Caco-2 (cell line): Measurements from ENCODE around the gene ZNF500. TPM values are rescaled to one million over a fixed set of nuclear protein-coding genes. Genes with fewer than 3 reads are reported as not detected.

Experiments
- BruUV-seq: library from RNA; stranded (reverse); fragments of 400-500 nt; replicated peaks from 2 replicates; lab custom pipeline; 2021; lab: Mats Ljungman, UMichigan
- CTCF ChIA-PET: fragments of 300-600 bp; sonication (Branson Sonifier 250); formaldehyde crosslinking; loops from one replicate; lab custom pipeline; 2022; ENCODE audit warnings: antibody characterized with exemption; lab: Charles Lee
- POLR2A ChIA-PET: fragments of 300-600 bp; sonication (Branson Sonifier 250); formaldehyde crosslinking; loops from one replicate; lab custom pipeline; 2022; ENCODE audit warnings: antibody characterized with exemption; lab: Charles Lee
- DNase-seq, 2 experiments: peaks; one replicate each; pipeline versions ENCODE4 v3.0.0 to v3.0.0-alpha.2; 2020 to 2022
- H3K27me3 ChIP-seq: replicated peaks from 2 replicates; pipeline ENCODE4 v1.6.0; 2011; ENCODE audit warnings: low read length; ENCODE audit not compliant: control insufficient read depth, insufficient read depth
- H3K36me3 ChIP-seq: 2 replicates; pipeline ENCODE4 v1.5.1; 2011; ENCODE audit warnings: low read length; ENCODE audit not compliant: control insufficient read depth, insufficient read depth
- H3K4me1 ChIP-seq: fragments of 250-450 bp; sonication (Bioruptor Pico); 2 replicates; pipeline ENCODE4 v1.5.1; 2020; ENCODE audit warnings: mild to moderate bottlenecking
- H3K4me3 ChIP-seq: 2 replicates; pipeline ENCODE4 v1.5.1; 2011; ENCODE audit warnings: low read depth, mild to moderate bottlenecking, control low read depth, low read length
- H3K9me3 ChIP-seq: fragments of 250-450 bp; sonication (Bioruptor Pico); 2 replicates; pipeline ENCODE4 v1.5.1; 2020; ENCODE audit warnings: mild to moderate bottlenecking, moderate library complexity
- H3K27ac Mint-ChIP-seq: one replicate; pipeline ENCODE4 v1.8.0; 2022; ENCODE audit warnings: mixed read lengths; ENCODE audit not compliant: unreplicated experiment
- H3K27me3 Mint-ChIP-seq: one replicate; pipeline ENCODE4 v1.8.0; 2022; ENCODE audit warnings: mixed read lengths; ENCODE audit not compliant: insufficient read depth, unreplicated experiment
- H3K36me3 Mint-ChIP-seq: one replicate; pipeline ENCODE4 v1.8.0; 2022; ENCODE audit warnings: mild to moderate bottlenecking, mixed read lengths; ENCODE audit not compliant: insufficient read depth, unreplicated experiment
- H3K4me1 Mint-ChIP-seq: one replicate; pipeline ENCODE4 v1.8.0; 2022; ENCODE audit warnings: low read depth, mixed read lengths; ENCODE audit not compliant: unreplicated experiment
- H3K4me3 Mint-ChIP-seq: one replicate; pipeline ENCODE4 v1.8.0; 2022; ENCODE audit warnings: mild to moderate bottlenecking, moderate library complexity, mixed read lengths; ENCODE audit not compliant: unreplicated experiment
- H3K9me3 Mint-ChIP-seq: one replicate; pipeline ENCODE4 v1.8.0; 2022; ENCODE audit warnings: mixed read lengths; ENCODE audit not compliant: unreplicated experiment
- intact Hi-C: fragments of 100-400 bp; cut with micrococcal nuclease; formaldehyde crosslinking; loops from one replicate; pipeline ENCODE4 v1.10.0; 2022; ENCODE audit not compliant: unreplicated experiment
- total RNA-seq: library from RNA; stranded (reverse); gene quantifications from 2 replicates; pipeline ENCODE4 v1.2.3, GENCODE V29; 2022
- TF ChIP-seq, protein P1 (sequence below), 2 experiments: fragments of 200-600 bp in 1 of 2; IDR thresholded peaks; 1 replicate in 1 of 2; 2 replicates in 1 of 2; pipeline versions ENCODE4 v1.5.1 to v1.8.0; 2011 to 2022; ENCODE audit warnings: antibody characterized with exemption in 1 of 2, control low read depth in 1 of 2, inconsistent platforms in 1 of 2, low read depth in 1 of 2, low read length in 1 of 2, mild to moderate bottlenecking in 1 of 2, moderate library complexity in 1 of 2; ENCODE audit not compliant: insufficient read depth in 1 of 2, severe bottlenecking in 1 of 2, unreplicated experiment in 1 of 2

Gene ZNF500
- total RNA-seq, 1 experiment from 2014 or later: 12.9 TPM

DNA sequence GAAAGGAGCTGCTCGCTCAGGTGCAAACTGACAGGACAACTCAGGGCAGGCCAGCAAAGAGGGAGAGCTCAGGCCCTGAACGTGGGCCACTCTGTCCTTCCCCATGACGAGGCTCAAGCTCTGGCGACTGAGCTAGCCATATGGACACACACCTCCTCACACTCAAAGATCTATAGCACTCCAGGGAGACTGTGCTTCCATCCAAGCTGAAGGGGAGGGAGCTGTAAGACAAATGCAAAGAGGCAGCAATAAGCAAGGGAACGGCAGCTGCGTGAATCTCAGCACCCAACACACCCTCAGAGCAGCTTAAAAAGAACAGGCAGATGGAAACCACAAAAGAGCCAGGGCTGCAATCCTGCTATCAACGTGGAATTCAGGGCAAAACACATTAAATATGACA lies 60.1 kb downstream of the ZNF500 start:
- H3K27ac Mint-ChIP-seq: no peak overlapping the region
- BruUV-seq: no TSS peak
- Histone ChIP-seq H3K27me3 (no peaks in the 10 kb centered on the region), H3K4me1 (no peaks in the 10 kb centered on the region), H3K4me3 (no peak overlapping the region), H3K9me3 (no peaks in the 10 kb centered on the region), H3K36me3 (no peaks in the 10 kb centered on the region; the same call in 1 of the 2 replicates)
- H3K4me3 Mint-ChIP-seq: no peak overlapping the region
- ChIA-PET POLR2A (no interaction called here), CTCF (no interaction called here)
- no peaks in the 10 kb centered on the region for H3K27me3 Mint-ChIP-seq
- peaks cover 37% of the 10 kb centered on the region for H3K36me3 Mint-ChIP-seq
- DNase-seq: no peak
- H3K9me3 Mint-ChIP-seq: no peaks in the 10 kb centered on the region
- TF ChIP-seq, protein P1, sequence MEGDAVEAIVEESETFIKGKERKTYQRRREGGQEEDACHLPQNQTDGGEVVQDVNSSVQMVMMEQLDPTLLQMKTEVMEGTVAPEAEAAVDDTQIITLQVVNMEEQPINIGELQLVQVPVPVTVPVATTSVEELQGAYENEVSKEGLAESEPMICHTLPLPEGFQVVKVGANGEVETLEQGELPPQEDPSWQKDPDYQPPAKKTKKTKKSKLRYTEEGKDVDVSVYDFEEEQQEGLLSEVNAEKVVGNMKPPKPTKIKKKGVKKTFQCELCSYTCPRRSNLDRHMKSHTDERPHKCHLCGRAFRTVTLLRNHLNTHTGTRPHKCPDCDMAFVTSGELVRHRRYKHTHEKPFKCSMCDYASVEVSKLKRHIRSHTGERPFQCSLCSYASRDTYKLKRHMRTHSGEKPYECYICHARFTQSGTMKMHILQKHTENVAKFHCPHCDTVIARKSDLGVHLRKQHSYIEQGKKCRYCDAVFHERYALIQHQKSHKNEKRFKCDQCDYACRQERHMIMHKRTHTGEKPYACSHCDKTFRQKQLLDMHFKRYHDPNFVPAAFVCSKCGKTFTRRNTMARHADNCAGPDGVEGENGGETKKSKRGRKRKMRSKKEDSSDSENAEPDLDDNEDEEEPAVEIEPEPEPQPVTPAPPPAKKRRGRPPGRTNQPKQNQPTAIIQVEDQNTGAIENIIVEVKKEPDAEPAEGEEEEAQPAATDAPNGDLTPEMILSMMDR (IDR thresholded peaks at IDR 0.05; ENCODE audit: insufficient read depth in 1 of 2, low read depth in 1 of 2, low read length in 1 of 2, severe bottlenecking in 1 of 2, unreplicated experiment in 1 of 2): no peak
- H3K4me1 Mint-ChIP-seq: no peaks in the 10 kb centered on the region
- intact Hi-C loops: no loop called here

DNA sequence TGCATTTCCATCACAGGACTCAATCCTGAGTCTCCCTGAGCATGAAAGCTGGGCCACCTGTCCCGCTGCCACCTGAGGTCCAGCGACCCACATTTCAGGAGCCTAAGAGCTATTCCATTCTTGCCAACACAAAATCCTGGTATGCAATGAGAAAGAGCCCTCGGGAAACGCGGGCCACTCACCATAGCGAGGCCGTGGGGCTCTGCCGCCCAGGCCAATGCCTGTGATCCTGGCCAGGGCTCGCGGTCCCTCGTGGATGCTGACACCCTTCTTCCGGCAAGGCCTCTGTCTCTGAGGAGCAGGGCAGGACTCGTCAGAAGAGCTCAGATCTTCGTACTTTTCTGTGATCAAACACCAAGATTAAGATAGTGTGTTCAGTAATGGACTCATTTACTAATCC lies 62.0 kb downstream of the ZNF500 start:
- ChIA-PET POLR2A (no interaction called here), CTCF (interaction anchor here (0.6 kb wide), 1 partner anchor 1429 kb away, joined by 4 read pairs; no protein-coding TSS in a partner anchor)
- Histone ChIP-seq H3K9me3 (no peaks in the 10 kb centered on the region), H3K27me3 (no peaks in the 10 kb centered on the region), H3K4me3 (no peak overlapping the region), H3K36me3 (no peaks in the 10 kb centered on the region; the same call in 1 of the 2 replicates), H3K4me1 (no peaks in the 10 kb centered on the region)
- Mint-ChIP-seq H3K27me3 (no peaks in the 10 kb centered on the region), H3K27ac (no peak overlapping the region), H3K4me1 (no peaks in the 10 kb centered on the region), H3K9me3 (no peaks in the 10 kb centered on the region), H3K4me3 (no peak overlapping the region), H3K36me3 (peaks cover 31% of the 10 kb centered on the region)
- no TSS peak for BruUV-seq
- TF ChIP-seq, protein P1 (IDR thresholded peaks at IDR 0.05; ENCODE audit: insufficient read depth in 1 of 2, low read depth in 1 of 2, low read length in 1 of 2, severe bottlenecking in 1 of 2, unreplicated experiment in 1 of 2): no peak
- no peak for DNase-seq
- intact Hi-C loops: no loop called here

DNA sequence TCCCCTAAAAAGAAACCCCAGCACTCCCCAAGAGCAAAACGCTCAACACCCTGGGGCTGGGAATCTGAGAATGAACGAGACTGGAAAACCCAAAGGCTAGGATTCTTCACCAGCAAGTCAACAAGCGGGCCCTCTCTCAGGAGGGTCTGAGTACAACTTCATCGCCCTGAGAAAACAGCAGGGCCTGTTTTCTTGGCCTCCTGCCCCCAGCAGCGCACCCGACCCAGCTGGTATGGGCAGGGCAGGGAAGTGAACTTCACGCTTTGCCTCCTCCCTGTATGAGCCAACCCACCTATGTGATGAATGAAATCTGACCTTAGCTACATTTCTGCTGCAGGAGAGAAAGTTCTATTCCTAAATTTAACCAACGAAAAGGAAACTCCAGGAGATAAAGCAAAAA lies 62.5 kb downstream of the ZNF500 start:
- H3K4me1 Mint-ChIP-seq: no peaks in the 10 kb centered on the region
- POLR2A ChIA-PET: no interaction called here
- no peaks in the 10 kb centered on the region for H3K9me3 ChIP-seq
- H3K36me3 ChIP-seq: no peaks in the 10 kb centered on the region; the same call in 1 of the 2 replicates
- no peaks in the 10 kb centered on the region for H3K27me3 ChIP-seq
- intact Hi-C loops: no loop called here
- H3K27ac Mint-ChIP-seq: no peak overlapping the region
- no peak overlapping the region for H3K4me3 Mint-ChIP-seq
- peaks cover 35% of the 10 kb centered on the region for H3K36me3 Mint-ChIP-seq
- CTCF ChIA-PET: interaction anchor here (0.6 kb wide), 1 partner anchor 1428 kb away, joined by 4 read pairs; no protein-coding TSS in a partner anchor
- no peak for DNase-seq
- no peaks in the 10 kb centered on the region for H3K4me1 ChIP-seq
- H3K4me3 ChIP-seq: no peak overlapping the region
- no TSS peak for BruUV-seq
- TF ChIP-seq, protein P1 (IDR thresholded peaks at IDR 0.05; ENCODE audit: insufficient read depth in 1 of 2, low read depth in 1 of 2, low read length in 1 of 2, severe bottlenecking in 1 of 2, unreplicated experiment in 1 of 2): no peak
- H3K9me3 Mint-ChIP-seq: no peaks in the 10 kb centered on the region
- no peaks in the 10 kb centered on the region for H3K27me3 Mint-ChIP-seq
